Midbrain (tissue), 1 donor: ENCODE results near the gene RGS3.

Experiments used
- DNase-seq: peaks from one replicate; lab custom pipeline; 2025; lab: John Stamatoyannopoulos, UW

RGS3 gene

GRCh38 chr9:113587471-113588031 is 124.0 kb downstream of the RGS3 start:
- peak; percentile 21 for DNase-seq

- no peak for DNase-seq
Observed at GRCh38 chr9:113588242-113588810, 124.8 kb downstream of the RGS3 start.

GRCh38 chr9:113588936-113589335 is 125.4 kb downstream of the RGS3 start:
- DNase-seq: no peak

- DNase-seq: no peak
Observed at GRCh38 chr9:113589407-113589806, 125.9 kb downstream of the RGS3 start.

GRCh38 chr9:113589890-113590289 is 126.4 kb downstream of the RGS3 start:
- DNase-seq: no peak

- DNase-seq: no peak
Observed at GRCh38 chr9:113590389-113590788, 126.9 kb downstream of the RGS3 start.

DNA sequence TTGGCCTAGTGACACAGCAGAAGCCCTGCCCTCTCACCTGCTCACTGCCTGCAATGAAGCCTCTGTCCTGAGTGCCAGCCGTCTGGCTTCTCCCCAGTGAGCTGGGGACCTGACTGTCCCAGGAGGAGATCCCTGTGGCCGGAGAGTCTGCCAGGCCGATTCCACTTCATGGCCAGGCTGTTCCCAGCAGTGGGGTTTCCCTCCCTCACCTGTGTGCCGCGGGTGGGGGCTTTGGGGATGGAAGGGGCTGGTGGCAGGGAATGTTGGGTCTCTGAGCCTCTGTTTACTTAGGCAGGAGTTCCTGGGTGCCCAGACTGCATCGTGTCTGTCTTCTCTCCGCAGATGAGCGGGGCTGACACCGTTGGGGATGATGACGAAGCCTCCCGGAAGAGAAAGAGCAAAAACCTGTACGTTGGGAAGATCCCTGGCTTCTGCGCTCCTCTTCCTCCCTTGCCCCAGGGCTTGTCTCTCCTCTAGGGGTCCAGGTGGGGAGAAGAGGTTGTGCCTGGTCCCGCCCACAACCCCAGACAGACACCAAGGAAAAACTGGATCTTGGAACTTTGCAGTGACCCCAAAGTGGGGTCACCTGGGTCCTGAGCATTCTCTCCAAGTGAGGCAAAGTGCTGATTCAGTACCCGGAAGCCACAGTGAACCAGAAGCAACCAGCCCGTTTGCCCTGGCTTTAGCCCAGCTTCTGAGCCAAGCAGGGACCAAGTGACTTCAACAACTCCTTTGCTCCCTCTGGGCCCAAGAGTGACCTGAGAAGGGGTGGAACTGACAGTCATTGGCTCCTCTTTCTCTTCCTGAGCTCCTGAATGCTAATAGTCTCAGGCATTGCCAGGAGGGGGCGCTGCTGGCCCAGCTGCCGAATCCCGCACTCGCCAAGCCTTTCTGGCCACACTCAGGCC is 127.7 kb downstream of the RGS3 start:
- peak; percentile 84 for DNase-seq

- DNase-seq: no peak
Observed at GRCh38 chr9:113591899-113592625, 128.5 kb downstream of the RGS3 start.

GRCh38 chr9:113592876-113593575 is 129.5 kb downstream of the RGS3 start:
- DNase-seq: no peak

- peak; percentile 91 for DNase-seq
Observed at GRCh38 chr9:113593682-113594281, 130.3 kb downstream of the RGS3 start.

DNA sequence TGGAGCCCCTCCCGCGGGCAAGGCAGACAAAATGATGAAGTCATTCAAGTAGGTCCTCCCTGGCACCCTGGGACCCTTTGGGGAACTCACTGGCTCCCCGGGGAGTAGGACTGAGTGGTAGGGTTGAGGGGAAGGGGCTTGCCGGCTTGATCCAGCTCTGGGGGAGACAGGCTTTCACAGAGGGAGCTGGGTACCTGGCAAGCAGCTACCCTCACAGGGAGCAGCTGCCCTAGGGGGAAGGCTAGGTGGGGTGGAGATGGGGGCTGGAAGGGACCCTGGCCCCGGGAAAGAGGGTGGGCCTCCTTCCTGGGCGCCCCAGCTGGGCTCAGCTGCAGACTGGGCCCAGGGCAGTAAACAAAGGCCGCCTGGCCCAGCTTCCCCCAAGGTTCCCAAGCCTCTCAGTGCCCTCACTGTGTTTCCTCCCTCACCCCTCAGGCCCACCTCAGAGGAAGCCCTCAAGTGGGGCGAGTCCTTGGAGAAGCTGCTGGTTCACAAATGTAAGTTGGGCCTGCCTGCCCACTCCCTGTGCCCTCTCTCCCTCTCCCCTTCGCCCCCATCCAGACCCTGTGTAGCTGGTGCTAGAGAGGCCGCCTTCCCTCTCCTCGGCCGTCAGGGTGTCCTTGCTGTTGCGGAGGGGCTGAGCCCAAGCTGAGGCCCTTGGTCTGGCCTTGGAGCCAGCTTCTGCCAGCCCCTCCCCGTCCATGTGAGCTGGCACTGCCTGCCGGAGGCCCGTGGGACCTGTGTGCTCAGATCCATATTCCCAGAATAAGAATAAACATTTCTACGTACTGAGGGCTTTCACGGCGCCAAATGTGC is 131.2 kb downstream of the RGS3 start:
- DNase-seq: no peak

DNA sequence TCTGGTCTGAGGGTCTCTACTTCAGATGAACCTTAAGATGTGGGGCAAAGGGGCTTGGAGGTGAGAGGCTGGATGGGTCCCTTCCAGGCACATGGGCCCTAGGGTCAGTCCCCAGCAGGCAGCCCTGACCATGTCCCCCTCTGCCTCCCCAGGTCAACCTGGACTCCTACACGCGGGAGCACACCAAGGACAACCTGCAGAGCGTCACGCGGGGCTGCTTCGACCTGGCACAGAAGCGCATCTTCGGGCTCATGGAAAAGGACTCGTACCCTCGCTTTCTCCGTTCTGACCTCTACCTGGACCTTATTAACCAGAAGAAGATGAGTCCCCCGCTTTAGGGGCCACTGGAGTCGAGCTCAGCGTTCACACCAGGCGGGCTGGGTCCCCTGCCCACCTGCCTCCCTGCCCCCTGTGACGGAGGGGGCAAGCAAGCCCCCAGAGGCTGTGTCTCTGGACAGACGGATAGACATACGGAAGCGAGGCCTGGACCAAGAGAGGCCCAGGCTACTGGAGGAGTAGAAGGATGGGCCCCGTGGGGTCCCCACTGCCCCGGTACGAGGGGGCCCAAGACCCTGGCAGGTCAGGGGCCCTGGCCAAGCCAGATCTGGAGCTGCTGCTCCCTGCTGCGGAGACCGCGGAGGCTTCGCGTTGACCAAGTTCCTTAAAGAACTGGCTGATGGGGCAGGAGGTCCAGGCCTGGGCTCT is 133.2 kb downstream of the RGS3 start:
- DNase-seq: no peak

- no peak for DNase-seq
Observed at GRCh38 chr9:113597390-113598241, 134.1 kb downstream of the RGS3 start.

DNA sequence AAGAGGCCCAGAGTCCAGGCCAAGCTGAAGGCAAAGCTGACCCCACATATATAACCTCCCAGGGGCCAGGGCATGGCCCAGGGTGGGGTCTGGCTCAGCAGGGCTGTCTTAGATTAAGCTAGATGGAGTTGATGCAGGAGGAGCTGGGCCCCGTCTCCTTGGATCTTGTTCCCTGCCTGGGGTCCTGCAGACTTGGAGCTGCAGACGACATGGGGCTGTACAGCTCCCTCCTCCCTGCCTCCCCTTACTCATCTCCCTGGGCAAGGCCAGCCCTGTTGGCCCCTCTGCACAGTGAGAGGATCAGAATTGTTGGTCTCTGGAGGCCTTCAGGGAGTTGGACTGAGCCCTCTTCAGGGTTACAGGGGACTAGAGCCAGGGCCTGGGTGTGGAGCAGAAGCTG is 134.9 kb downstream of the RGS3 start:
- no peak for DNase-seq

DNA sequence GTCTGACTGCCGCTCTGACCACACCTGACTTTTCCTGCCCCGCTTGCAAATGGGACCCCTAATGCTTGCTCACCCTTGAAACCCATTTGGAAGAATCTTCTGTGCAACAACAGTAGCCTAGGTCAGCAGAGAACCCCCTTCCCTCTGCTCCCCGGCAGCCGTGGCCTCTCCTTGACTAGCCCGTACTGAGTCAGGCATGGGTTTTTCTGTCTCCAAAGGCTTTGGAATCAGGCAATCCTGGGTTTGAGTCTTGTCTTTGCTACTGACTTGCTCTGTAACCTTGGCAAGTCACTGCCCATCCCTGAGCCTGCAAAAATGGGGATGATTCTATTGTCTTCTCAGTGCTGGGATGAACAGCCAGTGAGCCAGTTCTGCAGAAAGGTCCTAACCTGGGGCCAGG is 135.4 kb downstream of the RGS3 start:
- no peak for DNase-seq

DNA sequence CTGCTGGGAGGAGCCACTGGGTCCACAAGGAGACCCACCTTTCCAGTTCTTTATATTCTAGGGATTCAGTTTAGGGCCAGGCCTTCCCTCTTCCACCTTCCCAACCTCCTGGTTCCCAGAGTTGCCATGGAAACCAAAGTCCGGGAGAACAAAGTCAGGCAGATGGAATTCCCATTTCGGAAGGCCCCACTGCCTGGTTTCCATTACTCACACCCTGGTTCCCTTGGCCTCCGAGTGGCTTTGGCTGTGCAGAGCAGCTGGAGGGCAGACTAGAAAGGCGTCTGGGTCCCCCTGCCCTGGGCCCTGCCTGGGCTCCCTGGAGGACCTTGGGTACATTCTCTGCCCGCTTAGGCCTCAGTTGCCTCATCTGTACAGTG is 136.1 kb downstream of the RGS3 start:
- no peak for DNase-seq

- peak; percentile 54 for DNase-seq
Observed at GRCh38 chr9:113600023-113600823, 136.7 kb downstream of the RGS3 start.
